Loucy (cell line): ENCODE measurements around the gene PDGFA.

Source experiments
- H2AFZ ChIP-seq: fragments of 200-600 bp; sonication (generic); 2 replicates; pipeline ENCODE4 v1.6.0; 2016; ENCODE audit warnings: antibody characterized with exemption, mild to moderate bottlenecking, low read length, moderate library complexity
- H3F3A ChIP-seq: fragments of 200-600 bp; 2 replicates; pipeline ENCODE4 v1.6.0; 2016; ENCODE audit warnings: antibody characterized with exemption, low read depth, mild to moderate bottlenecking
- H3K27me3 ChIP-seq: fragments of 200-600 bp; sonication (generic); 2 replicates; pipeline ENCODE4 v1.6.1; 2014; ENCODE audit warnings: low read length, mild to moderate bottlenecking; ENCODE audit not compliant: insufficient read depth, poor library complexity, severe bottlenecking
- H3K36me3 ChIP-seq: fragments of 200-600 bp; sonication (generic); 2 replicates; pipeline ENCODE4 v1.6.1; 2016; ENCODE audit warnings: low read length; ENCODE audit not compliant: insufficient read depth
- H3K4me1 ChIP-seq: fragments of 200-600 bp; sonication (generic); 2 replicates; pipeline ENCODE4 v1.5.1; 2014; ENCODE audit warnings: low read length, mild to moderate bottlenecking; ENCODE audit not compliant: insufficient read depth, poor library complexity, severe bottlenecking
- H3K4me2 ChIP-seq: fragments of 200-600 bp; sonication (generic); 2 replicates; pipeline ENCODE4 v1.6.0; 2014; ENCODE audit warnings: antibody characterized with exemption, low read length, low read depth, mild to moderate bottlenecking; ENCODE audit not compliant: poor library complexity, severe bottlenecking
- H3K4me3 ChIP-seq: fragments of 200-600 bp; sonication (generic); 2 replicates; pipeline ENCODE4 v1.5.1; 2014; ENCODE audit warnings: low read length, mild to moderate bottlenecking, mixed read lengths; ENCODE audit not compliant: poor library complexity, severe bottlenecking
- H3K79me2 ChIP-seq: fragments of 200-600 bp; sonication (generic); 2 replicates; pipeline ENCODE4 v1.6.1; 2014; ENCODE audit warnings: low read length; ENCODE audit not compliant: insufficient read depth
- H3K9ac ChIP-seq: fragments of 200-600 bp; sonication (generic); 2 replicates; pipeline ENCODE4 v1.6.0; 2014; ENCODE audit warnings: mild to moderate bottlenecking, low read depth, low read length, moderate library complexity; ENCODE audit not compliant: poor library complexity, severe bottlenecking
- H3K9me2 ChIP-seq: fragments of 200-600 bp; sonication (generic); replicated peaks from 2 replicates; pipeline ENCODE4 v1.6.1; 2016; ENCODE audit warnings: low read depth, low read length, mixed read lengths
- H3K9me3 ChIP-seq: fragments of 200-600 bp; sonication (generic); 2 replicates; pipeline ENCODE4 v1.6.1; 2014; ENCODE audit warnings: mild to moderate bottlenecking, antibody characterized with exemption, low read length, low read depth; ENCODE audit not compliant: insufficient read depth
- H4K20me1 ChIP-seq: fragments of 200-600 bp; sonication (generic); 2 replicates; pipeline ENCODE4 v1.6.0; 2014; ENCODE audit warnings: antibody characterized with exemption, low read length, mild to moderate bottlenecking; ENCODE audit not compliant: insufficient read depth, poor library complexity, severe bottlenecking
- CTCF ChIP-seq: fragments of 200-600 bp; sonication (generic); conservative IDR thresholded peaks from 2 replicates; pipeline ENCODE4 v1.5.1; 2014; ENCODE audit warnings: mild to moderate bottlenecking, antibody characterized with exemption, low read length
- EZH2phosphoT487 ChIP-seq: fragments of 200-600 bp; IDR thresholded peaks from 2 replicates; pipeline ENCODE4 v1.6.1; 2018; ENCODE audit warnings: antibody characterized with exemption, mild to moderate bottlenecking, moderate library complexity, borderline replicate concordance

Gene PDGFA

GRCh38 chr7:508461-509170 is 11.0 kb downstream of the PDGFA start:
- Histone ChIP-seq H3K27me3 (no peaks in the 10 kb centered on the region), H3K9me2 (no peaks in the 10 kb centered on the region), H4K20me1 (no peaks in the 10 kb centered on the region), H3K9me3 (no peaks in the 10 kb centered on the region), H3K4me3 (no peak overlapping the region), H3K36me3 (no peaks in the 10 kb centered on the region), H3K4me1 (no peaks in the 10 kb centered on the region), H3K4me2 (no peak overlapping the region), H3F3A (no peaks in the 10 kb centered on the region), H2AFZ (no peak overlapping the region), H3K9ac (no peak overlapping the region), H3K79me2 (no peaks in the 10 kb centered on the region)
- TF ChIP-seq CTCF, result no peak
- TF ChIP-seq EZH2phosphoT487, result no peak

- Histone ChIP-seq H3K9ac (no peak overlapping the region), H3K27me3 (no peaks in the 10 kb centered on the region), H3K4me2 (no peak overlapping the region), H3K36me3 (no peaks in the 10 kb centered on the region), H3K4me1 (no peaks in the 10 kb centered on the region), H3K4me3 (no peak overlapping the region), H3F3A (no peaks in the 10 kb centered on the region), H3K9me3 (no peaks in the 10 kb centered on the region), H3K9me2 (no peaks in the 10 kb centered on the region), H3K79me2 (no peaks in the 10 kb centered on the region), H4K20me1 (no peaks in the 10 kb centered on the region), H2AFZ (no peak overlapping the region)
- no peak for TF ChIP-seq EZH2phosphoT487
- no peak for TF ChIP-seq CTCF
These were observed 11.9 kb downstream of the PDGFA start for GRCh38 chr7:507623-508300.

GRCh38 chr7:506921-507622 is 12.6 kb downstream of the PDGFA start:
- no peak overlapping the region for H3K4me2 ChIP-seq
- no peaks in the 10 kb centered on the region for H3K79me2 ChIP-seq
- H3K27me3 ChIP-seq, result no peaks in the 10 kb centered on the region
- no peaks in the 10 kb centered on the region for H3K9me2 ChIP-seq
- no peaks in the 10 kb centered on the region for H3K4me1 ChIP-seq
- no peaks in the 10 kb centered on the region for H3K36me3 ChIP-seq
- H4K20me1 ChIP-seq, result no peaks in the 10 kb centered on the region
- no peak overlapping the region for H3K4me3 ChIP-seq
- H3K9me3 ChIP-seq, result no peaks in the 10 kb centered on the region
- no peak for TF ChIP-seq EZH2phosphoT487
- TF ChIP-seq CTCF, result no peak
- H2AFZ ChIP-seq, result no peak overlapping the region
- no peak overlapping the region for H3K9ac ChIP-seq
- no peaks in the 10 kb centered on the region for H3F3A ChIP-seq
